Erythroblast (primary cell): ENCODE data around the gene NFASC.

Source experiments
- GATA1 ChIP-seq: IDR thresholded peaks from 2 replicates; pipeline ENCODE4 v1.6.1; 2011; ENCODE audit warnings: low read depth, mild to moderate bottlenecking, control low read depth, low read length, moderate library complexity
- POLR2A ChIP-seq: IDR thresholded peaks from 2 replicates; pipeline ENCODE4 v1.6.1; 2011; ENCODE audit warnings: mild to moderate bottlenecking, low read length

GRCh38 chr1:204821924-204822323 lies 48.7 kb upstream of the NFASC start:
- TF ChIP-seq POLR2A, result no peak
- no peak for TF ChIP-seq GATA1
